Naive B cell (primary cell): ENCODE measurements around the gene PRLR. TPM values are rescaled to one million over a fixed set of nuclear protein-coding genes. Genes with fewer than 3 reads are reported as not detected.

ENCODE experiments used
- ATAC-seq, 2 donors: fragments of 150-1000 bp; cut with Tn5 transposase; 2 replicates each; pipeline ENCODE4 v1.10.0; 2021; ENCODE audit warnings: low read depth in 2 of 2, mild to moderate bottlenecking in 2 of 2, moderate library complexity in 2 of 2
- DNase-seq: peaks from one replicate; pipeline ENCODE4 v3.0.0; 2022
- H3K27ac Mint-ChIP-seq, 6 donors: one replicate each; pipeline ENCODE4 v1.8.0; 2020 to 2022; ENCODE audit warnings: mild to moderate bottlenecking in 6 of 6, mixed read lengths in 6 of 6, moderate library complexity in 5 of 6, inconsistent platforms in 2 of 6
- H3K27me3 Mint-ChIP-seq, 3 donors: one replicate each; pipeline ENCODE4 v1.8.0; 2021 to 2022; ENCODE audit warnings: mixed read lengths in 3 of 3, mild to moderate bottlenecking in 1 of 3
- H3K36me3 Mint-ChIP-seq, 2 donors: one replicate each; pipeline ENCODE4 v1.8.0; 2020 to 2022; ENCODE audit warnings: mixed read lengths in 2 of 2, inconsistent platforms in 1 of 2, mild to moderate bottlenecking in 1 of 2
- H3K4me1 Mint-ChIP-seq, 3 donors: one replicate each; pipeline ENCODE4 v1.8.0; 2020 to 2022; ENCODE audit warnings: mixed read lengths in 3 of 3, inconsistent platforms in 1 of 3, mild to moderate bottlenecking in 1 of 3, moderate library complexity in 1 of 3
- H3K4me3 Mint-ChIP-seq, 8 donors: one replicate each; pipeline ENCODE4 v1.8.0; 2020 to 2022; ENCODE audit warnings: mild to moderate bottlenecking in 8 of 8, mixed read lengths in 8 of 8, moderate library complexity in 8 of 8, inconsistent platforms in 2 of 8
- H3K9me3 Mint-ChIP-seq, 7 donors: one replicate each; pipeline ENCODE4 v1.8.0; 2020 to 2022; ENCODE audit warnings: mixed read lengths in 7 of 7, mild to moderate bottlenecking in 5 of 7, inconsistent platforms in 2 of 7, moderate library complexity in 1 of 7
- polyA plus RNA-seq, 6 donors: library from polyadenylated mRNA; unstranded; fragments of 300-500 nt; fragmentation: Illumina TruSeq; gene quantifications; one replicate each; pipeline ENCODE4 v1.2.3, GENCODE V29; 2021; ENCODE audit warnings: low read depth in 6 of 6

Gene PRLR
- polyA plus RNA-seq, 6 donors from 2014 or later = not detected

GRCh38 chr5:35182910-35183535, 47.3 kb downstream of the PRLR start:
- no peaks in the 10 kb centered on the region for H3K4me1 Mint-ChIP-seq
- no peaks in the 10 kb centered on the region for H3K36me3 Mint-ChIP-seq
- H3K4me3 Mint-ChIP-seq = no peak overlapping the region
- DNase-seq = no peak
- no peak for ATAC-seq
- H3K27ac Mint-ChIP-seq = no peak overlapping the region
- no peaks in the 10 kb centered on the region for H3K9me3 Mint-ChIP-seq
- peaks cover under 1 to 4% (median 3%) of the 10 kb centered on the region in 3 donors for H3K27me3 Mint-ChIP-seq

- Mint-ChIP-seq H3K27ac (peak overlapping the region in 1 of 6 donors; percentile 34), H3K27me3 (peaks cover 0 to 4% (median 0%) of the 10 kb centered on the region in 3 donors), H3K4me3 (no peak overlapping the region), H3K36me3 (no peaks in the 10 kb centered on the region), H3K4me1 (no peaks in the 10 kb centered on the region), H3K9me3 (no peaks in the 10 kb centered on the region)
- DNase-seq = no peak
- ATAC-seq = no peak
Observed at GRCh38 chr5:35182486-35182885, 47.8 kb downstream of the PRLR start.

- H3K27ac Mint-ChIP-seq = no peak overlapping the region
- H3K4me3 Mint-ChIP-seq = no peak overlapping the region
- H3K27me3 Mint-ChIP-seq = no peaks in the 10 kb centered on the region
- H3K36me3 Mint-ChIP-seq = no peaks in the 10 kb centered on the region
- ATAC-seq (no peak), DNase-seq (no peak)
- H3K9me3 Mint-ChIP-seq = peaks cover 0 to 2% (median 0%) of the 10 kb centered on the region in 7 donors
- H3K4me1 Mint-ChIP-seq = no peaks in the 10 kb centered on the region
Observed at GRCh38 chr5:35180046-35180445, 50.2 kb downstream of the PRLR start.

GRCh38 chr5:35177783-35178182, 52.5 kb downstream of the PRLR start:
- Mint-ChIP-seq H3K36me3 (no peaks in the 10 kb centered on the region), H3K4me1 (no peaks in the 10 kb centered on the region), H3K4me3 (no peak overlapping the region), H3K27ac (no peak overlapping the region), H3K9me3 (peaks cover 0 to 2% (median 0%) of the 10 kb centered on the region in 7 donors), H3K27me3 (no peaks in the 10 kb centered on the region)
- ATAC-seq (no peak), DNase-seq (no peak)

- Mint-ChIP-seq H3K4me1 (no peaks in the 10 kb centered on the region), H3K27me3 (no peaks in the 10 kb centered on the region)
- no peak for ATAC-seq
Observed at GRCh38 chr5:35172533-35172932, 57.8 kb downstream of the PRLR start.

GRCh38 chr5:35171991-35172390, 58.3 kb downstream of the PRLR start:
- no peak for ATAC-seq
- H3K4me3 Mint-ChIP-seq = no peak overlapping the region
- no peak for DNase-seq
- H3K9me3 Mint-ChIP-seq = peaks cover 0 to 19% (median 3%) of the 10 kb centered on the region in 7 donors
- no peaks in the 10 kb centered on the region for H3K36me3 Mint-ChIP-seq
- no peaks in the 10 kb centered on the region for H3K27me3 Mint-ChIP-seq
- no peaks in the 10 kb centered on the region for H3K4me1 Mint-ChIP-seq
- no peak overlapping the region for H3K27ac Mint-ChIP-seq

More at GRCh38 chr5:35172533-35172932, 57.8 kb downstream of the PRLR start:
- peak overlapping the region in 1 of 6 donors; percentile 28 for H3K27ac Mint-ChIP-seq
- no peaks in the 10 kb centered on the region for H3K36me3 Mint-ChIP-seq
- peaks cover 0 to 14% (median 2%) of the 10 kb centered on the region in 7 donors for H3K9me3 Mint-ChIP-seq
- DNase-seq = no peak
- H3K4me3 Mint-ChIP-seq = no peak overlapping the region

GRCh38 chr5:35171078-35171477, 59.2 kb downstream of the PRLR start:
- no peaks in the 10 kb centered on the region for H3K36me3 Mint-ChIP-seq
- H3K4me1 Mint-ChIP-seq = no peaks in the 10 kb centered on the region
- no peak overlapping the region for H3K4me3 Mint-ChIP-seq
- ATAC-seq (no peak), DNase-seq (no peak)
- no peak overlapping the region for H3K27ac Mint-ChIP-seq
- peaks cover 0 to 20% (median 3%) of the 10 kb centered on the region in 7 donors for H3K9me3 Mint-ChIP-seq
- H3K27me3 Mint-ChIP-seq = no peaks in the 10 kb centered on the region

GRCh38 chr5:35166043-35166442, 64.2 kb downstream of the PRLR start:
- Mint-ChIP-seq H3K4me1 (no peaks in the 10 kb centered on the region), H3K27ac (no peak overlapping the region), H3K36me3 (no peaks in the 10 kb centered on the region), H3K9me3 (peaks cover 0 to 20% (median 3%) of the 10 kb centered on the region in 7 donors), H3K4me3 (no peak overlapping the region), H3K27me3 (peaks cover 0 to 8% (median 0%) of the 10 kb centered on the region in 3 donors)
- ATAC-seq (no peak), DNase-seq (no peak)

GRCh38 chr5:35164860-35165542, 65.3 kb downstream of the PRLR start:
- H3K4me1 Mint-ChIP-seq = no peaks in the 10 kb centered on the region
- no peak overlapping the region for H3K4me3 Mint-ChIP-seq
- no peaks in the 10 kb centered on the region for H3K36me3 Mint-ChIP-seq
- DNase-seq (no peak), ATAC-seq (no peak)
- no peak overlapping the region for H3K27ac Mint-ChIP-seq
- peaks cover 0 to 20% (median 3%) of the 10 kb centered on the region in 7 donors for H3K9me3 Mint-ChIP-seq
- H3K27me3 Mint-ChIP-seq = peaks cover 0 to 8% (median 0%) of the 10 kb centered on the region in 3 donors

GRCh38 chr5:35163710-35164033, 66.6 kb downstream of the PRLR start:
- Mint-ChIP-seq H3K4me1 (no peaks in the 10 kb centered on the region), H3K36me3 (no peaks in the 10 kb centered on the region), H3K4me3 (no peak overlapping the region), H3K27ac (no peak overlapping the region), H3K9me3 (peaks cover 0 to 17% (median 3%) of the 10 kb centered on the region in 7 donors), H3K27me3 (peaks cover 0 to 8% (median 0%) of the 10 kb centered on the region in 3 donors)
- ATAC-seq (no peak), DNase-seq (no peak)

- Mint-ChIP-seq H3K9me3 (peaks cover 0 to 11% (median 3%) of the 10 kb centered on the region in 7 donors), H3K27ac (no peak overlapping the region), H3K4me1 (no peaks in the 10 kb centered on the region), H3K36me3 (no peaks in the 10 kb centered on the region), H3K27me3 (peaks cover 0 to 8% (median 0%) of the 10 kb centered on the region in 3 donors), H3K4me3 (no peak overlapping the region)
- DNase-seq (no peak), ATAC-seq (no peak)
Observed at GRCh38 chr5:35162848-35163709, 67.2 kb downstream of the PRLR start.

- H3K36me3 Mint-ChIP-seq = no peaks in the 10 kb centered on the region
- H3K27me3 Mint-ChIP-seq = peaks cover 0 to 8% (median 0%) of the 10 kb centered on the region in 3 donors
- peaks cover 0 to 2% (median 0%) of the 10 kb centered on the region in 7 donors for H3K9me3 Mint-ChIP-seq
- ATAC-seq (no peak), DNase-seq (no peak)
- H3K4me3 Mint-ChIP-seq = no peak overlapping the region
- H3K4me1 Mint-ChIP-seq = no peaks in the 10 kb centered on the region
- no peak overlapping the region for H3K27ac Mint-ChIP-seq
Observed at GRCh38 chr5:35161652-35162273, 68.5 kb downstream of the PRLR start.

- H3K4me3 Mint-ChIP-seq = no peak overlapping the region
- H3K27ac Mint-ChIP-seq = peak overlapping the region in 1 of 6 donors; percentile 5
- no peaks in the 10 kb centered on the region for H3K36me3 Mint-ChIP-seq
- peaks cover 3 to 8% (median 6%) of the 10 kb centered on the region in 3 donors for H3K27me3 Mint-ChIP-seq
- DNase-seq (no peak), ATAC-seq (peak in 1 of 2 donors; percentile 14)
- no peaks in the 10 kb centered on the region for H3K4me1 Mint-ChIP-seq
- peaks cover 0 to 3% (median 0%) of the 10 kb centered on the region in 7 donors for H3K9me3 Mint-ChIP-seq
Observed at GRCh38 chr5:35160486-35161116, 69.7 kb downstream of the PRLR start.
